PC-3 (cell line): ENCODE data around the gene DBP. TPM values are rescaled to one million over a fixed set of nuclear protein-coding genes. Genes with fewer than 3 reads are reported as not detected.

ENCODE experiments used
- ATAC-seq: fragments of 200-7000 bp; cut with Tn5 transposase; 2 replicates; pipeline ENCODE4 v1.9.1; 2020; ENCODE audit warnings: mild to moderate bottlenecking, moderate library complexity
- BruUV-seq: library from RNA; stranded (reverse); fragments of 400-500 nt; replicated peaks from 2 replicates; lab custom pipeline; 2021; lab: Mats Ljungman, UMichigan
- CTCF ChIA-PET: fragments of 300-600 bp; sonication (Branson Sonifier 250); formaldehyde crosslinking; loops from one replicate; lab custom pipeline; 2022; ENCODE audit warnings: antibody characterized with exemption; lab: Charles Lee
- POLR2A ChIA-PET: fragments of 300-600 bp; sonication (Branson Sonifier 250); formaldehyde crosslinking; loops from one replicate; lab custom pipeline; 2022; ENCODE audit warnings: antibody characterized with exemption; ENCODE audit not compliant: unreplicated experiment; lab: Charles Lee
- DNase-seq: peaks from one replicate; pipeline ENCODE4 v3.0.0-alpha.2; 2015
- H2AFZ ChIP-seq: fragments of 300-600 bp; sonication (generic); 2 replicates; pipeline ENCODE4 v1.6.0; 2016; ENCODE audit warnings: antibody characterized with exemption, low read length
- H3F3A ChIP-seq: fragments of 300-600 bp; sonication (generic); one replicate; pipeline ENCODE4 v1.6.0; 2017; ENCODE audit warnings: antibody characterized with exemption, low read length, control low read depth, mild to moderate bottlenecking; ENCODE audit not compliant: unreplicated experiment
- H3K27ac ChIP-seq: fragments of 300-600 bp; sonication (generic); 2 replicates; pipeline ENCODE4 v1.5.1; 2016; ENCODE audit warnings: mild to moderate bottlenecking, low read length
- H3K27me3 ChIP-seq: fragments of 300-600 bp; sonication (generic); 2 replicates; pipeline ENCODE4 v1.6.1; 2016; ENCODE audit warnings: low read length, mixed read lengths
- H3K36me3 ChIP-seq: fragments of 300-600 bp; sonication (generic); 2 replicates; pipeline ENCODE4 v1.6.1; 2016; ENCODE audit warnings: low read depth, mixed run types, low read length, mixed read lengths
- H3K4me1 ChIP-seq: fragments of 300-600 bp; sonication (generic); 2 replicates; pipeline ENCODE4 v1.5.1; 2016; ENCODE audit warnings: low read length; ENCODE audit not compliant: insufficient read depth
- H3K4me2 ChIP-seq: fragments of 300-600 bp; sonication (generic); 2 replicates; pipeline ENCODE4 v1.6.0; 2016; ENCODE audit warnings: low read length
- H3K4me3 ChIP-seq: fragments of 300-600 bp; sonication (generic); 2 replicates; pipeline ENCODE4 v1.5.1; 2016; ENCODE audit warnings: mild to moderate bottlenecking, low read length, mixed read lengths
- H3K79me2 ChIP-seq: fragments of 300-600 bp; sonication (generic); 2 replicates; pipeline ENCODE4 v1.6.1; 2017; ENCODE audit warnings: low read length, mixed read lengths
- H3K9ac ChIP-seq: fragments of 300-600 bp; sonication (generic); 2 replicates; pipeline ENCODE4 v1.6.0; 2016; ENCODE audit warnings: mild to moderate bottlenecking, low read length
- H3K9me2 ChIP-seq: fragments of 300-600 bp; sonication (generic); replicated peaks from 2 replicates; pipeline ENCODE4 v1.6.1; 2016; ENCODE audit warnings: mixed run types, low read length, mixed read lengths
- H3K9me3 ChIP-seq: fragments of 300-600 bp; sonication (generic); 2 replicates; pipeline ENCODE4 v1.6.1; 2016; ENCODE audit warnings: low read length, mixed read lengths
- H4K20me1 ChIP-seq: fragments of 300-600 bp; sonication (generic); 2 replicates; pipeline ENCODE4 v1.6.1; 2016; ENCODE audit warnings: low read length, mixed read lengths
- CTCF ChIP-seq: fragments of 300-600 bp; sonication (generic); conservative IDR thresholded peaks from 2 replicates; pipeline ENCODE4 v1.5.1; 2017; ENCODE audit warnings: antibody characterized with exemption, low read depth, mild to moderate bottlenecking, low read length
- EZH2 ChIP-seq: fragments of 300-600 bp; sonication (generic); IDR thresholded peaks from one replicate; pipeline ENCODE4 v1.6.1; 2017; ENCODE audit warnings: antibody characterized with exemption, mild to moderate bottlenecking, low read length; ENCODE audit not compliant: unreplicated experiment
- EZH2phosphoT487 ChIP-seq: fragments of 300-600 bp; sonication (generic); IDR thresholded peaks from 2 replicates; pipeline ENCODE4 v1.6.1; 2018; ENCODE audit warnings: mild to moderate bottlenecking, antibody characterized with exemption, low read length, borderline replicate concordance
- intact Hi-C: fragments of 100-400 bp; cut with micrococcal nuclease; formaldehyde crosslinking; loops from 2 replicates; pipeline ENCODE4 v1.9.0; 2023
- total RNA-seq: library from RNA; depleted of rRNA; stranded (reverse); fragments of >200 nt; gene quantifications from 2 replicates; pipeline ENCODE4 v1.2.3, GENCODE V29; 2014

The DBP gene
- total RNA-seq, 1 experiment from 2014 or later: 12.2 TPM

- Histone ChIP-seq H3K27ac (no peak overlapping the region), H3K79me2 (no peaks in the 10 kb centered on the region), H3K4me1 (peaks cover 3% of the 10 kb centered on the region; the same call in 1 of the 2 replicates), H3F3A (no peaks in the 10 kb centered on the region), H3K4me2 (no peak overlapping the region), H3K27me3 (no peaks in the 10 kb centered on the region), H3K4me3 (no peak overlapping the region), H3K9me2 (no peaks in the 10 kb centered on the region), H3K9ac (no peak overlapping the region), H3K9me3 (no peaks in the 10 kb centered on the region), H2AFZ (no peak overlapping the region), H4K20me1 (no peaks in the 10 kb centered on the region), H3K36me3 (no peaks in the 10 kb centered on the region)
- POLR2A ChIA-PET: no interaction called here
- CTCF ChIA-PET: no interaction called here
- peak; percentile 50; the same call in 1 of the 2 replicates for ATAC-seq
- intact Hi-C loops: no loop called here
- DNase-seq: peak; percentile 55
- no TSS peak for BruUV-seq
- no peak for TF ChIP-seq CTCF
- TF ChIP-seq EZH2phosphoT487: no peak
- no peak for TF ChIP-seq EZH2
Measured at GRCh38 chr19:48685583-48685982, 48.4 kb upstream of the DBP start.

- BruUV-seq: no TSS peak
Measured at GRCh38 chr19:48683349-48683748, 46.2 kb upstream of the DBP start.

More at GRCh38 chr19:48683349-48683748, 46.2 kb upstream of the DBP start:
- Histone ChIP-seq H3K9me3 (no peaks in the 10 kb centered on the region), H3K27ac (no peak overlapping the region), H3K9me2 (no peaks in the 10 kb centered on the region), H3K9ac (no peak overlapping the region), H4K20me1 (no peaks in the 10 kb centered on the region), H2AFZ (no peak overlapping the region), H3K4me3 (no peak overlapping the region), H3F3A (no peaks in the 10 kb centered on the region), H3K27me3 (no peaks in the 10 kb centered on the region), H3K4me1 (peaks cover 3% of the 10 kb centered on the region; the same call in 1 of the 2 replicates), H3K79me2 (no peaks in the 10 kb centered on the region), H3K4me2 (no peak overlapping the region), H3K36me3 (no peaks in the 10 kb centered on the region)
- DNase-seq: no peak
- ChIA-PET POLR2A (no interaction called here), CTCF (no interaction called here)
- no peak for TF ChIP-seq CTCF
- TF ChIP-seq EZH2phosphoT487: no peak
- TF ChIP-seq EZH2: no peak
- intact Hi-C loops: no loop called here
- ATAC-seq: no peak
